ENCODE results near the gene KLHL24. TPM values are rescaled to one million over a fixed set of nuclear protein-coding genes. Genes with fewer than 3 reads are reported as not detected.

The KLHL24 gene, protein sequence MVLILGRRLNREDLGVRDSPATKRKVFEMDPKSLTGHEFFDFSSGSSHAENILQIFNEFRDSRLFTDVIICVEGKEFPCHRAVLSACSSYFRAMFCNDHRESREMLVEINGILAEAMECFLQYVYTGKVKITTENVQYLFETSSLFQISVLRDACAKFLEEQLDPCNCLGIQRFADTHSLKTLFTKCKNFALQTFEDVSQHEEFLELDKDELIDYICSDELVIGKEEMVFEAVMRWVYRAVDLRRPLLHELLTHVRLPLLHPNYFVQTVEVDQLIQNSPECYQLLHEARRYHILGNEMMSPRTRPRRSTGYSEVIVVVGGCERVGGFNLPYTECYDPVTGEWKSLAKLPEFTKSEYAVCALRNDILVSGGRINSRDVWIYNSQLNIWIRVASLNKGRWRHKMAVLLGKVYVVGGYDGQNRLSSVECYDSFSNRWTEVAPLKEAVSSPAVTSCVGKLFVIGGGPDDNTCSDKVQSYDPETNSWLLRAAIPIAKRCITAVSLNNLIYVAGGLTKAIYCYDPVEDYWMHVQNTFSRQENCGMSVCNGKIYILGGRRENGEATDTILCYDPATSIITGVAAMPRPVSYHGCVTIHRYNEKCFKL
- total RNA-seq, result 301 TPM

DNA sequence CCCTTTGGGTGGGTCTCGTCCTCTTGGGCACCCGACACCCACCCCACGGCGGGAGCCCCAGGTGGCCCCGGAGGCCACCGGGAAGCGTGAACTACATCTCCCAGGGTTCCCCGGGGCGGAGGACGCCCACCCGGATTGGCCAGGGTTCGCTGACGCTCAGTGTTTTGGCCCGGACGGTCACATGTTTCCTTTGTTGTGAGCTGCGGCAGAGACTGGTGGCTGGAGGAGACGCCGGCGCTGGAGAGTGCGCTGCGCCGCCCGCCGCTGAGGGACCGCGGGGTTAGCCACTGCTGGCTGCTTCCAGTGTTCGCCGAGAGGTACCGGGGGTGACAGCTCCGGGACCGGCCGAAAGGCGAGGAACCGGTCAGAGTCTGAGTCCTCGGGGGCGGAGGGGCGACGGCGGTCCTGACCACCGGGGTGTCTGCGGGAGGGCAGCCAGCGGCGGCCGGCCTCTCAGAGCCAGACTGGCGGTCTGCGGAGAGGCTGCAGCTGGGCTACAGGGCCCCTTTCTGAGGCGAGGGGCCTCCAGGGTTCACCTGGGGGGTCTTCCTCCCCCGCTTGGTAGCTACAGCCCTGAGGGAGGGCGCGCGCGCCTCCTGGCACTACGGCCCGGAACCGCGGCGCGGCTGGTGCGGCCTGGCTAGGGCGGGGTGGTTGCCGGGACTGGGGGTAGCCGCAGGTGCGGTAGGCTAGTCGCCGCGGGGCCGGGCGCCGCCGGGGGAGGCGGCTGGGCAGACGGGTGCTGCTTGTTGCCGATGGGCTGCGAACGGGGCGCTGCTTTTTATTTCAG lies at the start of gene KLHL24:
TSS of gene KLHL24 (plus strand) at position 193 of the 790 bp plus-strand sequence. CDS start 14,734 bp downstream, outside the sequence.

DNA sequence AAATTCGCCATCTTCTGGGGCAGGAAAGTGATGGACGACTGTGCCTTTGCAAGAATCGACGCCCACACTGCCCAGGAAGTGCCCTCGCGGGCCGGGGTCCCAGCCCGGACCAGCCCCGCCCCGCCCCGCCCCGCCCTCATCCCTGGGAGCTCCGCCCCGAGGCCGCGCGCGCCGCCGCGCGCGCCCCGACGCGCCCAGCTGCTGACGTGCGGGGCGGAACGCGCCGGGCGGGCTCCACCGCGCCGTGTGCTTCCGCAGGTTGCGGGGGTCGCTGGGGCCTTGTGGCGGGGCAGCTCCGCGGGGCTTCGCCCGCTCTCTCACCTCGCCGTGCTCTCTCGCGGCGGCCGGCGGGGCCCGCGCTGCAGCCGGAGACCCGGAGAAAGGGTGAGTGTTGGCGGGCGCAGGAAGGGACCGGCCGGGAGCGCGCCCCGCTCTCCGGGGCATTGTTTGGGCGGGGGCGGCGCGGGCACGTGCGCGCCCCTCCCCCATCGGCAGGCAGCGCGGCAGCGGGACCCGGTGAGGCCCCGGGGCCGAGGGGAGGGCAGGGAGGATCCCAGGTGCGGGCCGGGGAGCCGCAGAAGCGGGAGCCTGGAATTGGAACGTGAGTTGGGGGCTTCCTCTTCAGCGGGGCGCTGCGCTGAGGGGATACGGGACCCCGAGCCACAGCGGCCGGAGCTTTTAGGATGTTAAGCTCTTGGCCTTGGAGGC lies 62.3 kb downstream of the KLHL24 start, which contains the start of gene YEATS2:
TSS of gene YEATS2 (plus strand) at position 188 of the 708 bp plus-strand sequence. CDS start 17,366 bp downstream, outside the sequence.

Other genes with a start within 250 kb of the KLHL24 start
- gene MCF2L2, start 207.0 kb upstream of the KLHL24 start, total RNA-seq, result 21.3 TPM
- 2.5 TPM for gene KLHL6, start 79.9 kb upstream of the KLHL24 start, total RNA-seq
- gene YEATS2, start 62.2 kb downstream of the KLHL24 start, total RNA-seq, result 72.6 TPM
- gene MAP6D1, start 190.0 kb downstream of the KLHL24 start, total RNA-seq, result 2.9 TPM
- gene PARL, start 249.3 kb downstream of the KLHL24 start, total RNA-seq, result 40.1 TPM